ENCODE measurements around the gene REC114.

The REC114 gene

DNA sequence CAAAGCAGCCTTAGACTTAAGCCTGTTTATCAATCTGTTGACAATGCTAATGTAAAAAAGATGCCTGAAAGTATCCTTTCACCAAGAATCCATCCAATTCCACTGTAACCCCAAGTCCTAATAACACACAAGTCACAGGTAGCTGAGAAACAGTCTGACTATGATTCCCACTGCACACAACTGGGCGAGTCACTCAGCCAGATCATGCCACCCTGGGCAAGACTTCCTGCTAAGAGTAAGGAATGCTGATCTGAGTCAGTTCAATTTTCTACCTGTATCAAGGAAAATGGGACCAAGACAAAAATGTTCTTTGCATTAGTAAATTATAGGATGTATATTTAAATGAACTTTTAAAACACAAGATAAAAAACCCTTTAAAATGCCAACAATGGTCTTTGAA lies 157.0 kb downstream of the REC114 start:
- TF ChIP-seq, protein P1, sequence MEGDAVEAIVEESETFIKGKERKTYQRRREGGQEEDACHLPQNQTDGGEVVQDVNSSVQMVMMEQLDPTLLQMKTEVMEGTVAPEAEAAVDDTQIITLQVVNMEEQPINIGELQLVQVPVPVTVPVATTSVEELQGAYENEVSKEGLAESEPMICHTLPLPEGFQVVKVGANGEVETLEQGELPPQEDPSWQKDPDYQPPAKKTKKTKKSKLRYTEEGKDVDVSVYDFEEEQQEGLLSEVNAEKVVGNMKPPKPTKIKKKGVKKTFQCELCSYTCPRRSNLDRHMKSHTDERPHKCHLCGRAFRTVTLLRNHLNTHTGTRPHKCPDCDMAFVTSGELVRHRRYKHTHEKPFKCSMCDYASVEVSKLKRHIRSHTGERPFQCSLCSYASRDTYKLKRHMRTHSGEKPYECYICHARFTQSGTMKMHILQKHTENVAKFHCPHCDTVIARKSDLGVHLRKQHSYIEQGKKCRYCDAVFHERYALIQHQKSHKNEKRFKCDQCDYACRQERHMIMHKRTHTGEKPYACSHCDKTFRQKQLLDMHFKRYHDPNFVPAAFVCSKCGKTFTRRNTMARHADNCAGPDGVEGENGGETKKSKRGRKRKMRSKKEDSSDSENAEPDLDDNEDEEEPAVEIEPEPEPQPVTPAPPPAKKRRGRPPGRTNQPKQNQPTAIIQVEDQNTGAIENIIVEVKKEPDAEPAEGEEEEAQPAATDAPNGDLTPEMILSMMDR (IDR thresholded peaks at IDR 0.05; ENCODE audit: low read depth, low read length) = no peak
- DNase-seq (ENCODE audit: low read depth in 2 of 2) = peak in 1 of 2 donors; percentile 45
- no peak overlapping the region for H3K4me3 ChIP-seq (replicated peaks in 1 of 2; ENCODE audit: low read depth in 2 of 2, low read length in 2 of 2)

DNA sequence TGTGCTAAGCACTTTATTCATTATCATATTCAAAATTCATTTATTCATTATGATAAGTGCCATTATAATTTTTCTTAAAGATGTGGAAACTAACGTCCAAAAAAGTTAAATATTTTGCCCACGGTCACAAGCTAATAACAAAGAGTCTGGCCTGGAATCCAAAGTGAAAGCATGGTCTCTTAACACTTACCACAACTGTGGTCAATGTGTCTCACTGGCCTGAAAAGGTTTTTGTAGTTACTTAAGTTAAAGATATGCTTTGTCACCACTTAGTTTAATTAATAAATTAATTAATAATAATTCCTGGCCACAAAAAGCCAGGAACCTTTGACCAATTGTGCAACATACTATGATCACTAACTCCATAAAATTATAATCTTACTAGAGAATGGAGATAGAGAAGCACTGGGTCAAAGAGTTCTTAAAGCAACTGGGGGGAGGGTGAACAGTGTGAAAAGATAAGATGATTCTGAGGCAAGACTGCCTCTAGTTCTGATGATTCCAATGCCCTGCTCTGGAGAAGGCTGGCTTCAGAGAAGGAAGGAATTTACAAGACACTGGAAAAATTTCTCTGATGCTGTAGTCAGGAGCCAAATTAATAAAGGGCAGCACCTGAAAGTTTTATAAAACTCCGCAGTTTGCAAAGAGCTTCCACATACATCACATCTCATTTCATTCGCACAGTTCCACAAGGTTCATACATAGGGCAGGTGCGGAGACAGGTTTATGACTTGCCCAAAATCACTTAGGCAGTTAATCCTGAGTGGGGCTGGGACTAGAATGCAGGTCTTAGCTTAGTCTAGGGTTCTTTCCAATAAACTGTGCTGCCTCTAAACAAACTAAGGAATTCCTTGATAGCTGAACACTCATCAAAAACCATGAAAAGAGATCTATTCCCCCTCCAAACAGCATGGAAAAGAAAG lies 157.7 kb downstream of the REC114 start:
- TF ChIP-seq, protein P1 (IDR thresholded peaks at IDR 0.05; ENCODE audit: low read depth, low read length) = no peak
- DNase-seq (ENCODE audit: low read depth in 2 of 2) = no peak
- H3K4me3 ChIP-seq (replicated peaks in 1 of 2; ENCODE audit: low read depth in 2 of 2, low read length in 2 of 2) = no peak overlapping the region

DNA sequence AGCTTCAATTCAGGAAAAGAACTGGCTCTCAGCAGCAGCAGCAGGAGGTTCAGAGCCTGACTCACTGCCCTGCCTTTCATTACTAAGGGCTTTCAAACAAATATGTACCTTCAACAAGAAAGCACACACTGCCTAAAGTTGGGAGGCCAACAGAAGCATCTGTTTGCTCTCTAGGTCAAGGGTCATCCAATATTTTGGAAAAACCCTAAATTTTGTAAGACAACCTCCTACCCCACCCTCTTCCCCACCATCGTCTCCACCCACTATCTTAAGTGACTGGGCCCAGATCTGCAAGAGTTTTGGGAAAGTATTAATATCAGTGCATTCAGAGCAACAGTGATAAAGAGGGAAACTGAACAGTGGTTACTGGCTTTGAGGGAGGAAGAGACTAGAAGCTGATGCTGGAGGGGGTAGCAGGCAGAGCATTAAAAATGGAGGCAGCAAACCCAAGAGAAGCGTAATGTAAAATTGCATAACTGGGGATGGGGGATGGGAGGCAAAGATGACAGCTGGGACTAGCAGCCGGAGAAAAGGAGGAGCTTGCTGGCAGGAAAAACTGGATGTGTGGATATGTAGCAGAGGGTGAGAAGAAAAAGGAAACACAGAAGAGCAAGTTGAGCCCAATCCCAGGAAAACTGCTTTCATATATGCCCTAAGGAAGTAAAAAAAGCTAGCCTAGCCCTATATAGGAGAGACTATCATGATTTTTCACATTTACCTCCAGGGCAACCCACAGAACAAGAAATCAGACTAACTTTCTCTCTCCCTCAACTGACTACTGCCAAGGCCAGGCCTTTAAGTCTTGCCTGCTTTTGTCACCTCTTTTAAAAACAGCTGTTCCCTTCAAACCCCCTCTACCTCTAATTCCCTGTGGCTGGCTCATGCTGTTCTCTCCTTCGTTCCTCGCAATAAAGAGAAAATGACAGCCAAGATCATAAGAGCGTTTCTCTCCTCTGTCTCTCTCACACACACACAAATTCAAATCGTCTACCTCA lies 158.8 kb downstream of the REC114 start:
- peak; percentile 76 to 78 for DNase-seq (ENCODE audit: low read depth in 2 of 2)
- TF ChIP-seq, protein P1 (IDR thresholded peaks at IDR 0.05; ENCODE audit: low read depth, low read length) = no peak
- no peak overlapping the region for H3K4me3 ChIP-seq (replicated peaks in 1 of 2; ENCODE audit: low read depth in 2 of 2, low read length in 2 of 2)

DNA sequence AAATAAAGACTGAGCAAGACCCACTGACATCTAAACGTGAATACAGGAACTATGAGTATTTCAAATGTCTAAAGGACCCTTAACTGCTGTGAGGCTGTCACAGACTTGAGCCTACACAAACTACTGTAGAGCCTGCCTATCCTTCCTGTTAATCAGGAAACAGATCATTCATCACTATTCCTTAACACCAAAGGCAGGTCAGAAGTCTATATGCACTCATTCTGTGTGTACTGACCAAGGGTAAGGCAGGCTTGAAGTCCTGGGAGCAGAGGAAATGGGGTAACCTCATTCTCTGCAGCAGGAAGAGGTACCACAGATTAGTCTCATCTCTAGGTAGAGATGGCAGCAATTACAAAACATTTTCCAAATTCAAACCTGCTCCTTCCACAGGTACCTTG lies 159.5 kb downstream of the REC114 start:
- peak in 1 of 2 donors; percentile 8 for DNase-seq (ENCODE audit: low read depth in 2 of 2)
- TF ChIP-seq, protein P1 (IDR thresholded peaks at IDR 0.05; ENCODE audit: low read depth, low read length) = no peak
- H3K4me3 ChIP-seq (replicated peaks in 1 of 2; ENCODE audit: low read depth in 2 of 2, low read length in 2 of 2) = no peak overlapping the region

DNA sequence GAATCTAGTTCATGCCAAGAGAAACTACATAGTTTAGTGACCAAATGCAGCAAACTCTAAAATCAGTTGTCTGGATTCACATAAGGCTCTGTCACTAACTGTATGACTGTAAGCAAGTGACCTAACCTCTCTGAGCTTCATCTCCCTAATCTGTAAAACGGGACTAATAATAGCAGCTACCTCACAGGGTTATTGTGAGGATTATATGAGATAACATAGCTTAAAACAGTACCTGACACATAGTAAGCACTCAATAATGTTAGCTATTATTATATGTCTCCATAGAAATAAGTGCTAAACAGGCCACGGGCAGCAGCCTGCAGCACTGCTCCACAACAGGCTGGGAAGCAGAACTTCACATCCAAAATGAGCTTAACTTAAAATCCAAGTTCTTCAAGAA lies 160.0 kb downstream of the REC114 start:
- TF ChIP-seq, protein P1 (IDR thresholded peaks at IDR 0.05; ENCODE audit: low read depth, low read length) = no peak
- peak in 1 of 2 donors; percentile 11 for DNase-seq (ENCODE audit: low read depth in 2 of 2)
- no peak overlapping the region for H3K4me3 ChIP-seq (replicated peaks in 1 of 2; ENCODE audit: low read depth in 2 of 2, low read length in 2 of 2)

DNA sequence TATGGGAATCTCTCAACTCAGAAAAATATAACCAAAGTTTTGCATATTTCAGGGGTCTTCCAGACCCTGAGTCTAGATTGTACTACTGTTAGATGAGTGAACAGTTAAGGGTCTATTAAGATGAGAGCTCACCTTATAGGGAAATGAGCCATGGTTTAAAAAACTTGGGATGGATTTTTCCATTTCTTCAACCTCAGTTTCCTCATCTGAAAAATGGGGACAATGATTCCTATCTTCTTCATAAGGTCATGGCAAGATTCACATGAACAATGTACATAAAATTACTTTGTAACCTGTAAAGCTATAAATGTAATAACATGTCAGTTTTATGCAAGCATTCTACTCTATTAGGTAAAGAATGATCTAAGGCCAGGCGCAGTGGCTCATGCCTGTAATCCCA lies 161.5 kb downstream of the REC114 start:
- DNase-seq (ENCODE audit: low read depth in 2 of 2) = no peak
- no peak overlapping the region for H3K4me3 ChIP-seq (replicated peaks in 1 of 2; ENCODE audit: low read depth in 2 of 2, low read length in 2 of 2)
- TF ChIP-seq, protein P1 (IDR thresholded peaks at IDR 0.05; ENCODE audit: low read depth, low read length) = no peak
